HuH-7.5 (cell line): Measurements from ENCODE around the gene ALDH1L1.

Experiments
- DNase-seq: peaks from one replicate; pipeline ENCODE4 v3.0.0; 2011; ENCODE audit warnings: low spot score

Gene ALDH1L1

GRCh38 chr3:126119976-126120375 lies 60.4 kb downstream of the ALDH1L1 start:
- no peak for DNase-seq

- DNase-seq, result no peak
Measured at GRCh38 chr3:126119008-126119675, 61.2 kb downstream of the ALDH1L1 start.

GRCh38 chr3:126118591-126118990 lies 61.8 kb downstream of the ALDH1L1 start:
- DNase-seq, result no peak

- no peak for DNase-seq
Measured at GRCh38 chr3:126117786-126118185, 62.6 kb downstream of the ALDH1L1 start.

- DNase-seq, result no peak
Measured at GRCh38 chr3:126117212-126117611, 63.2 kb downstream of the ALDH1L1 start.

GRCh38 chr3:126116526-126116925 lies 63.9 kb downstream of the ALDH1L1 start:
- DNase-seq, result no peak

- DNase-seq, result no peak
Measured at GRCh38 chr3:126114443-126115386, 65.7 kb downstream of the ALDH1L1 start.

GRCh38 chr3:126113733-126114442 lies 66.5 kb downstream of the ALDH1L1 start:
- DNase-seq, result peak; percentile 49

- no peak for DNase-seq
Measured at GRCh38 chr3:126113238-126113555, 67.2 kb downstream of the ALDH1L1 start.

- DNase-seq, result no peak
Measured at GRCh38 chr3:126112531-126113237, 67.7 kb downstream of the ALDH1L1 start.

GRCh38 chr3:126111566-126112475 lies 68.6 kb downstream of the ALDH1L1 start:
- no peak for DNase-seq

- DNase-seq, result no peak
Measured at GRCh38 chr3:126111126-126111551, 69.2 kb downstream of the ALDH1L1 start.

GRCh38 chr3:126110431-126111125 lies 69.8 kb downstream of the ALDH1L1 start:
- no peak for DNase-seq

- DNase-seq, result no peak
Measured at GRCh38 chr3:126109880-126110235, 70.5 kb downstream of the ALDH1L1 start.

- no peak for DNase-seq
Measured at GRCh38 chr3:126109146-126109879, 71.1 kb downstream of the ALDH1L1 start.

GRCh38 chr3:126108676-126109050 lies 71.7 kb downstream of the ALDH1L1 start:
- DNase-seq, result no peak

- no peak for DNase-seq
Measured at GRCh38 chr3:126107957-126108675, 72.3 kb downstream of the ALDH1L1 start.

- no peak for DNase-seq
Measured at GRCh38 chr3:126107203-126107939, 73.0 kb downstream of the ALDH1L1 start.
